ENCODE data around the gene FAM20A. TPM values are rescaled to one million over a fixed set of nuclear protein-coding genes. Genes with fewer than 3 reads are reported as not detected.
"Not testable (repeated sequence)": the region's sequence is repeated elsewhere in the genome, so short reads cannot be mapped to it uniquely, and the experiment has no call there.

FAM20A gene
- total RNA-seq, 4 donors from 2014 or later, result 13.1 to 55.8 (median 15.1) TPM

GRCh38 chr17:68527314-68527713 lies 73.9 kb downstream of the FAM20A start:
- DNase-seq (ENCODE audit: low spot score) (no peak), ATAC-seq (ENCODE audit: low FRiP score) (no peak)
- TF ChIP-seq, protein P1, sequence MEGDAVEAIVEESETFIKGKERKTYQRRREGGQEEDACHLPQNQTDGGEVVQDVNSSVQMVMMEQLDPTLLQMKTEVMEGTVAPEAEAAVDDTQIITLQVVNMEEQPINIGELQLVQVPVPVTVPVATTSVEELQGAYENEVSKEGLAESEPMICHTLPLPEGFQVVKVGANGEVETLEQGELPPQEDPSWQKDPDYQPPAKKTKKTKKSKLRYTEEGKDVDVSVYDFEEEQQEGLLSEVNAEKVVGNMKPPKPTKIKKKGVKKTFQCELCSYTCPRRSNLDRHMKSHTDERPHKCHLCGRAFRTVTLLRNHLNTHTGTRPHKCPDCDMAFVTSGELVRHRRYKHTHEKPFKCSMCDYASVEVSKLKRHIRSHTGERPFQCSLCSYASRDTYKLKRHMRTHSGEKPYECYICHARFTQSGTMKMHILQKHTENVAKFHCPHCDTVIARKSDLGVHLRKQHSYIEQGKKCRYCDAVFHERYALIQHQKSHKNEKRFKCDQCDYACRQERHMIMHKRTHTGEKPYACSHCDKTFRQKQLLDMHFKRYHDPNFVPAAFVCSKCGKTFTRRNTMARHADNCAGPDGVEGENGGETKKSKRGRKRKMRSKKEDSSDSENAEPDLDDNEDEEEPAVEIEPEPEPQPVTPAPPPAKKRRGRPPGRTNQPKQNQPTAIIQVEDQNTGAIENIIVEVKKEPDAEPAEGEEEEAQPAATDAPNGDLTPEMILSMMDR (IDR thresholded peaks at IDR 0.05), result no peak

DNA sequence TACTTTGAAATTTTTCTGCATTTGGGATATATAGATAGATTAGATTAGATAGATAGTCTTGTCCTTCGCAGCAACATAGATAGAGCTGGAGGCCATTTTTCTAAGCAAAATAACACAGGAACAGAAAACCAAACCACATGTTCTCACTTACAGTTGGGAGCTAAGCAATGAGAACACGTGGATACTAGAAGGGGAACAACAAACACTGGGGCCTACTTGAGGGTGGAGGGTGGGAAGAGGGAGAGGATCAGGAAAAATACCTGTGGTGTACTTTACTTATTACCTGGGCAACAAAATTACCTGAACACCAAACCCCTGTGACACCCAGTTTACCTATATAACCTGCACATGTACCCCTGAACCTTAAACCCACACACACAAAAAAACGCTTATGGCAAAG lies 74.6 kb downstream of the FAM20A start:
- TF ChIP-seq, protein P1 (IDR thresholded peaks at IDR 0.05), result no peak
- DNase-seq (ENCODE audit: low spot score) (no peak), ATAC-seq (ENCODE audit: low FRiP score) (no peak)

DNA sequence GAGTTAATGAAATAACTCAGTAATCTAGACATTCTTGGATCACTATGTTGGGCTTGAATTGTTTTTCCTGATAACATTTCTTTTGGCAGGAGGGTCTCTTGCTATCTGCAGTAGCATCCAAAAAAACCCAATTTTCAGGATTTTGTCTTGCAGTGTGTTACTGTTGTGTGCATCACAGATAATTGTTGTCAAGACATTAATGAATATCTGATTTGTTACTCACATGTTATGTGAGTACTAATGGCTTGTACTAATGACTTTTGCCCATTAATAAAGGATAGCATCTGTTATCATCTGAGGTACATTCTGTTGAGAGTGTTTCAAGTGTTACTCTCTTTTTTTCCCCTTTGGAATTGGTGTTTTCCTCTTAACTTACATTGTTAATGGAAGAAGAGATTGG lies 78.9 kb downstream of the FAM20A start:
- DNase-seq (ENCODE audit: low spot score), result no peak
- ATAC-seq (ENCODE audit: low FRiP score), result peak; percentile 42
- TF ChIP-seq, protein P1 (IDR thresholded peaks at IDR 0.05), result no peak

- TF ChIP-seq, protein P1 (IDR thresholded peaks at IDR 0.05), result no peak
- DNase-seq (ENCODE audit: low spot score) (no peak), ATAC-seq (ENCODE audit: low FRiP score) (no peak)
These were observed 81.3 kb downstream of the FAM20A start for GRCh38 chr17:68519911-68520310.

- ATAC-seq (ENCODE audit: low FRiP score); DNase-seq (ENCODE audit: low spot score): not testable (repeated sequence)
These were observed 82.1 kb downstream of the FAM20A start for GRCh38 chr17:68519051-68519450.

- DNase-seq (ENCODE audit: low spot score), result no peak
- ATAC-seq (ENCODE audit: low FRiP score), result no peak
- TF ChIP-seq, protein P1 (IDR thresholded peaks at IDR 0.05), result no peak
These were observed 82.9 kb downstream of the FAM20A start for GRCh38 chr17:68518063-68518815.

DNA sequence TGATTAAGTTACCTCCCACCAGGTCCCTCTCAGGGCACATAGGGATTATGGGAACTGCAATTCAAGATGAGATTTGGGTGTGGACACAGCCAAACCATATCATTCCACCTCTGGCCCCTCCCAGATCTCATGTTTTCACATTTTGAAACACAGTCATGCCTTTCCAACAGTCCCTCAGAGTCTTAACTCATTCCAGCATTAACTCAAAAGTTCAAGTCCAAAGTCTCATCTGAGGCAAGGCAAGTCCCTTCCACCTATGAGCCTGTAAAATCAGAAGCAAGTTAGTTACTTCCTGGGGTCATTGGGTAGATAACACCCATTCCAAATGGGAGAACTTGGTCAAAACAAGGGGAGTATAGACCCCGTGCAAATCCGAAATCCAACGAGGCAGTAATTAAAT lies 83.6 kb downstream of the FAM20A start:
- not testable (repeated sequence) for DNase-seq (ENCODE audit: low spot score); ATAC-seq (ENCODE audit: low FRiP score)

DNA sequence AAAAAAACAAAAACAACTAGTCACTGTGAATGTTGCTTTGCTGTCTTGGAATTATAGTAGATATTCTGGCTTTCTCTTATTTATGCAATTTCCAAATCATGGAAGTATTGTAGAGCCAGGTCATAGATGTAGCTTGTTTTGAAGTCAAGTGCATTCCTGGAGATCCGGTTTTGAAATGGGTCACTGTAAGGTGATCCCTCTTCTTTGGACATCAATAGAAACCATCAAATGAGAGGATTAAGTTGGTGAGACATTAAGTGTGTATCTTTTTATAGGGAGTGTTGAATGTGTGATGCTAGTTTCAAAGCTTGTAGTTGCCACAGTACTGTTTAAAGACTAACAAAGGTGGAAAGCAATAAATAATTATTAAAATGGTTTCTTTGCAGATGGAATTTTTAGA lies 84.4 kb downstream of the FAM20A start:
- DNase-seq (ENCODE audit: low spot score) (no peak), ATAC-seq (ENCODE audit: low FRiP score) (no peak)
- TF ChIP-seq, protein P1 (IDR thresholded peaks at IDR 0.05), result no peak
